AG09309 (cell line): ENCODE results near the gene TTBK2.
"Not testable (repeated sequence)": the region's sequence is repeated elsewhere in the genome, so short reads cannot be mapped to it uniquely, and the experiment has no call there.

ENCODE experiments used
- DNase-seq: peaks from one replicate; pipeline ENCODE4 v3.0.0-alpha.2; 2010; ENCODE audit warnings: low read depth
- H3K4me3 ChIP-seq: 2 replicates; pipeline ENCODE4 v1.5.1; 2011; ENCODE audit warnings: mild to moderate bottlenecking, low read depth, low read length, moderate library complexity; ENCODE audit not compliant: control insufficient read depth
- CTCF ChIP-seq: IDR thresholded peaks from 2 replicates; pipeline ENCODE4 v1.5.1; 2011; ENCODE audit warnings: mild to moderate bottlenecking, low read depth, low read length, inconsistent platforms; ENCODE audit not compliant: insufficient read depth, control insufficient read depth; ENCODE audit errors: missing control alignments

Gene TTBK2

GRCh38 chr15:42782716-42783115 lies 137.9 kb downstream of the TTBK2 start:
- no peak for DNase-seq
- no peak overlapping the region for H3K4me3 ChIP-seq
- TF ChIP-seq CTCF = no peak

- TF ChIP-seq CTCF = no peak
- no peak for DNase-seq
- no peak overlapping the region for H3K4me3 ChIP-seq
Observed at GRCh38 chr15:42775416-42775815, 145.2 kb downstream of the TTBK2 start.

- no peak for DNase-seq
- H3K4me3 ChIP-seq = no peak overlapping the region
- TF ChIP-seq CTCF = no peak
Observed at GRCh38 chr15:42772901-42773300, 147.7 kb downstream of the TTBK2 start.

- no peak for TF ChIP-seq CTCF
- no peak overlapping the region for H3K4me3 ChIP-seq
- no peak for DNase-seq
Observed at GRCh38 chr15:42772144-42772543, 148.4 kb downstream of the TTBK2 start.

- not testable (repeated sequence) for DNase-seq, H3K4me3 ChIP-seq
Observed at GRCh38 chr15:42766109-42766508, 154.5 kb downstream of the TTBK2 start.

- not testable (repeated sequence) for DNase-seq, H3K4me3 ChIP-seq
Observed at GRCh38 chr15:42764154-42764731, 156.3 kb downstream of the TTBK2 start.

- DNase-seq, H3K4me3 ChIP-seq: not testable (repeated sequence)
Observed at GRCh38 chr15:42761813-42762212, 158.8 kb downstream of the TTBK2 start.

- no peak for TF ChIP-seq CTCF
- DNase-seq = no peak
- no peak overlapping the region for H3K4me3 ChIP-seq
Observed at GRCh38 chr15:42760759-42761158, 159.8 kb downstream of the TTBK2 start.
